Endodermal cell (in vitro differentiated cells): Measurements from ENCODE around the gene CENPX. TPM values are rescaled to one million over a fixed set of nuclear protein-coding genes. Genes with fewer than 3 reads are reported as not detected.

Experiments used
- DNase-seq: peaks from one replicate; pipeline ENCODE4 v3.0.0-alpha.2; 2017
- H3K27ac ChIP-seq: 2 replicates; pipeline ENCODE4 v1.5.1; 2013; ENCODE audit warnings: mild to moderate bottlenecking, low read depth, low read length, moderate library complexity
- H3K27me3 ChIP-seq: 2 replicates; pipeline ENCODE4 v1.6.1; 2013; ENCODE audit warnings: mild to moderate bottlenecking, low read length, moderate library complexity; ENCODE audit not compliant: insufficient read depth, control insufficient read depth, poor library complexity, severe bottlenecking
- H3K36me3 ChIP-seq: 2 replicates; pipeline ENCODE4 v1.7.0; 2013; ENCODE audit warnings: mild to moderate bottlenecking, low read length, moderate library complexity; ENCODE audit not compliant: control insufficient read depth, insufficient read depth
- H3K4me1 ChIP-seq: one replicate; pipeline ENCODE4 v1.7.0; 2013; ENCODE audit warnings: low read length; ENCODE audit not compliant: control insufficient read depth, insufficient read depth
- H3K4me3 ChIP-seq: 2 replicates; pipeline ENCODE4 v1.5.1; 2013; ENCODE audit warnings: mild to moderate bottlenecking, low read length, moderate library complexity
- H3K9ac ChIP-seq: 2 replicates; pipeline ENCODE4 v1.6.1; 2013; ENCODE audit warnings: mild to moderate bottlenecking, low read length, moderate library complexity; ENCODE audit not compliant: poor library complexity, severe bottlenecking; ENCODE audit errors: extremely low read depth
- H3K9me3 ChIP-seq: 2 replicates; pipeline ENCODE4 v1.6.1; 2013; ENCODE audit warnings: mild to moderate bottlenecking, low read length, moderate library complexity; ENCODE audit not compliant: control insufficient read depth
- H3K27ac Mint-ChIP-seq: 2 replicates; pipeline ENCODE4 v1.8.0; 2020; ENCODE audit warnings: mixed read lengths
- H3K27me3 Mint-ChIP-seq: 2 replicates; pipeline ENCODE4 v1.8.0; 2021; ENCODE audit warnings: mild to moderate bottlenecking, mixed read lengths; ENCODE audit not compliant: insufficient read depth
- H3K36me3 Mint-ChIP-seq: 2 replicates; pipeline ENCODE4 v1.8.0; 2020; ENCODE audit warnings: low read depth, mixed read lengths
- H3K4me1 Mint-ChIP-seq: 2 replicates; pipeline ENCODE4 v1.8.0; 2020; ENCODE audit warnings: mixed read lengths
- H3K4me3 Mint-ChIP-seq: 2 replicates; pipeline ENCODE4 v1.8.0; 2020; ENCODE audit warnings: mild to moderate bottlenecking, moderate library complexity, mixed read lengths
- H3K9me3 Mint-ChIP-seq: 2 replicates; pipeline ENCODE4 v1.8.0; 2020; ENCODE audit warnings: mild to moderate bottlenecking, mixed read lengths
- WGBS, 2 experiments: methylation state at CpG; one replicate each; pipeline versions ENCODE4 v1.1.5 to v1.1.7; 2013; ENCODE audit warnings: missing lambda C conversion rate in 2 of 2, mixed read lengths in 1 of 2; ENCODE audit not compliant: insufficient coverage in 1 of 2, insufficient read length in 1 of 2; 5-methylcytosine and 5-hydroxymethylcytosine counted together
- total RNA-seq, 2 donors: library from RNA; stranded (reverse); fragmentation: NEBNext Ultra II Directional in 1 of 2; extraction: Animal tissue kit (Norgen Biotek cat#: 25700) in 1 of 2; gene quantifications; 2 replicates in 1 of 2; 3 replicates in 1 of 2; pipeline ENCODE4 v1.2.1, GENCODE V29; 2021
- TF ChIP-seq, protein P1 (sequence below): fragments of 200-600 bp; sonication (generic); conservative IDR thresholded peaks from 2 replicates; pipeline ENCODE4 v1.5.0; 2021; ENCODE audit warnings: antibody characterized with exemption, mild to moderate bottlenecking

CENPX gene
- total RNA-seq, 2 donors from 2014 or later: 80.0 to 85.0 TPM

DNA sequence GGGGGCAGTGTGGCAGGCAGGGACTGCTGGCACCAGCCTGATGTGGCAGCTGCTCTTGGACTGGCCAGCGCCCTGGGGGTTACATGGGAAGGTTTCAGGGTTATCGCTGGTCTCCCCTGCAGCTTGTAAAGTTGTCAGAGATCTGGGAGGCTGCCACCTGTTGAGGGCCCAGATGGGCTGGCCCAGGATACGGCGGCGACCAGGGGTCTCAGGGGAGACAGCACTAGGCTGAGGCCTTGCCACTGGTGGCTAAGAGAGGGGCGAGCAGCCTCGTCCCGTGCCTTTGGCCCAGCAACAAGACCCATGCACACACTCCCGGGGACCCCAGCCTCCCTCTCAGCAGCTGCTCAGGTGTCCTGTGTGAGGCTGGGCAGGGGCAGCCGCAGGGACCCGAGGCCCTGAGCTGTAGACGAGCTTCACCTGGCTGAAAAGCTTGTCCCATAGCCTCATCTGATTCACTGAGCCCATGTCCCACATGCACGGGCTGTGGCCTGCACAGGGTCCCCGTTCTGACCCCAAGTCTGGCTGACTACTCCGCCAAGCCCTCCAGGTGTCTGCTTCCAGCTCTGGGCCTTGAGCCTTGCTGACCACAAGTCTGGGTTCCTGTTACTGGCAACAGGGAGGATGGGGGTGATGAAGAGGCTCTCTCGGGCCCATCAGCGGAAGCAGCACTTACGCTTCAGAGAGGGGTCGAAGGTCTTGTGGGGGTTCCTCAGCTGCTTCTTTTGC, 36.8 kb upstream of the CENPX start:
- Mint-ChIP-seq H3K4me3 (no peak overlapping the region), H3K27me3 (no peaks in the 10 kb centered on the region), H3K36me3 (peaks cover 16% of the 10 kb centered on the region), H3K27ac (no peak overlapping the region), H3K9me3 (no peaks in the 10 kb centered on the region), H3K4me1 (no peaks in the 10 kb centered on the region)
- TF ChIP-seq, protein P1, sequence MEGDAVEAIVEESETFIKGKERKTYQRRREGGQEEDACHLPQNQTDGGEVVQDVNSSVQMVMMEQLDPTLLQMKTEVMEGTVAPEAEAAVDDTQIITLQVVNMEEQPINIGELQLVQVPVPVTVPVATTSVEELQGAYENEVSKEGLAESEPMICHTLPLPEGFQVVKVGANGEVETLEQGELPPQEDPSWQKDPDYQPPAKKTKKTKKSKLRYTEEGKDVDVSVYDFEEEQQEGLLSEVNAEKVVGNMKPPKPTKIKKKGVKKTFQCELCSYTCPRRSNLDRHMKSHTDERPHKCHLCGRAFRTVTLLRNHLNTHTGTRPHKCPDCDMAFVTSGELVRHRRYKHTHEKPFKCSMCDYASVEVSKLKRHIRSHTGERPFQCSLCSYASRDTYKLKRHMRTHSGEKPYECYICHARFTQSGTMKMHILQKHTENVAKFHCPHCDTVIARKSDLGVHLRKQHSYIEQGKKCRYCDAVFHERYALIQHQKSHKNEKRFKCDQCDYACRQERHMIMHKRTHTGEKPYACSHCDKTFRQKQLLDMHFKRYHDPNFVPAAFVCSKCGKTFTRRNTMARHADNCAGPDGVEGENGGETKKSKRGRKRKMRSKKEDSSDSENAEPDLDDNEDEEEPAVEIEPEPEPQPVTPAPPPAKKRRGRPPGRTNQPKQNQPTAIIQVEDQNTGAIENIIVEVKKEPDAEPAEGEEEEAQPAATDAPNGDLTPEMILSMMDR: no peak
- peaks cover 38% of the 10 kb centered on the region for H3K36me3 ChIP-seq
- no peaks in the 10 kb centered on the region for H3K9me3 ChIP-seq
- WGBS, 2 experiments: 93 to 95% methylated on average over 16 to 19 of the region's 19 CpGs
- H3K4me1 ChIP-seq: peaks cover 3% of the 10 kb centered on the region
- H3K9ac ChIP-seq: no peak overlapping the region
- no peak for DNase-seq
- H3K27ac ChIP-seq: no peak overlapping the region
- H3K27me3 ChIP-seq: no peaks in the 10 kb centered on the region
- H3K4me3 ChIP-seq: no peak overlapping the region

DNA sequence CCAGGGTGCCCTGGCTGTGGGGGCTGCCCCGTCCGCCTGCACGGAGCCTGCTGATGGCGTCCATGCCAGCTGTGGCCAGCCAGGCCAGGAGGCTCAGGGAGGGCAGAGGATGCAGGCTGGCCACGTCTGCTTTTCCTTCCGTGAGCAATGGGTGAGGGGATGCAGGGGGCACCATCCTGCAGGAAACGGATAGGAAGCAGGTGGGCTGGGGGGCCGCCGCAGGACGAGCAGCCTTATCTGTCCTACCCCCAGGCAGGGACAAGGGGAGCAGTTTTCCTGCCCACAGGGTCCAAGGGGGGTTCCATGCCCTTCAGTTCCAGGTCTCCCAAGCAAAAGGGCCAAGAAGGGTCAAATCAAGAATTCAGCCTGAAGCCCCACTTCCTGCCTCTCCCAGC, 36.2 kb upstream of the CENPX start:
- no peaks in the 10 kb centered on the region for H3K4me1 Mint-ChIP-seq
- H3K4me3 ChIP-seq: no peak overlapping the region
- no peak overlapping the region for H3K27ac ChIP-seq

DNA sequence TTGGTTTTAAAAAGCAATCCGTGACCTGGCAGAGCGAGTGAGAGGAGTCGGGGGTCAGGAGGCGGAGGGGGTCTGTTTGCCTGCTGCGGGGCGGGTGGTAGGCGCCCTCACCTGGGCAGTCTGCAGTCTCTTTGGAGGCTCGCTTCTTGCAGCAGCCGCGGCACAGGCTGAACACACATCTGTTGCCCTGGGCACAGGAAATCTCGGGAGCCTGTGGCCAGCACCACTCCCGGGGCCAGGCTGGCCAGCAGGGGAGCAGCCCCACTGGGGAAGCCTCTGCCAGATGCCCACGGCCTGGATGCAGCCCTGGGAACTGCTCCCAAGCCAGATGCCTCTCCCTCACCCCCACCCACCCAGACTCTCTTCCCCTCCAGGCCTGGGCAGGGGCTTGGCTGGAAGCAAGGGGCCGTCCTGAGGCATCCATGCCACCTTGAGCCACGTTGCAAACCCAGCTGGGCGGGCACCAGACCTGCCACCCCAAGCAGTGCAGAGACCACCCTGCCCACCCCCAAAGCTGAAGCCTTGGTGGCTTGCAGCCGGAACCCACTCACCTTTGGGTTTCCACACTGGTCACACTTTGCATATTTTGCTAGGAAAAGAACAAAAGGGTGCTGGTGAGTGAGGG, 35.7 kb upstream of the CENPX start:
- WGBS, 2 experiments: 88 to 93% methylated on average over 13 to 17 of the region's 17 CpGs
- no peak overlapping the region for H3K4me3 Mint-ChIP-seq
- Histone ChIP-seq H3K27ac (no peak overlapping the region), H3K9ac (no peak overlapping the region), H3K27me3 (no peaks in the 10 kb centered on the region), H3K9me3 (no peaks in the 10 kb centered on the region), H3K36me3 (peaks cover 40% of the 10 kb centered on the region), H3K4me1 (no peaks in the 10 kb centered on the region), H3K4me3 (no peak overlapping the region)
- TF ChIP-seq, protein P1: no peak
- H3K9me3 Mint-ChIP-seq: no peaks in the 10 kb centered on the region
- H3K4me1 Mint-ChIP-seq: no peaks in the 10 kb centered on the region
- DNase-seq: no peak
- H3K36me3 Mint-ChIP-seq: peaks cover 16% of the 10 kb centered on the region
- H3K27ac Mint-ChIP-seq: no peak overlapping the region
- H3K27me3 Mint-ChIP-seq: no peaks in the 10 kb centered on the region

More for the DNA sequence above, 36.2 kb upstream of the CENPX start:
- no peaks in the 10 kb centered on the region for H3K27me3 Mint-ChIP-seq
- H3K36me3 Mint-ChIP-seq: peaks cover 16% of the 10 kb centered on the region
- H3K4me1 ChIP-seq: no peaks in the 10 kb centered on the region
- no peak overlapping the region for H3K27ac Mint-ChIP-seq
- TF ChIP-seq, protein P1: no peak
- no peaks in the 10 kb centered on the region for H3K9me3 ChIP-seq
- H3K27me3 ChIP-seq: no peaks in the 10 kb centered on the region
- no peaks in the 10 kb centered on the region for H3K9me3 Mint-ChIP-seq
- peaks cover 37% of the 10 kb centered on the region for H3K36me3 ChIP-seq
- H3K9ac ChIP-seq: no peak overlapping the region
- WGBS, 2 experiments: 95 to 97% methylated on average over 6 to 10 of the region's 10 CpGs
- H3K4me3 Mint-ChIP-seq: no peak overlapping the region
- no peak for DNase-seq
